Ascending aorta (tissue), 2 donors: ENCODE data around the gene TBX4. TPM values are rescaled to one million over a fixed set of nuclear protein-coding genes. Genes with fewer than 3 reads are reported as not detected.
"Not testable (repeated sequence)": the region's sequence is repeated elsewhere in the genome, so short reads cannot be mapped to it uniquely, and the experiment has no call there.

Experiments
- DNase-seq, 2 donors: peaks; one replicate each; pipeline ENCODE4 v3.0.0-alpha.2; 2019; ENCODE audit warnings: low spot score in 2 of 2
- H3K27ac ChIP-seq, 2 donors: fragments of 200-600 bp; sonication (generic); one replicate each; pipeline ENCODE4 v1.5.1; 2016 to 2017; ENCODE audit warnings: mild to moderate bottlenecking in 1 of 2
- H3K27me3 ChIP-seq: fragments of 200-600 bp; sonication (generic); one replicate; pipeline ENCODE4 v1.5.1; 2017
- H3K36me3 ChIP-seq, 2 donors: fragments of 200-600 bp; sonication (generic); one replicate each; pipeline ENCODE4 v1.5.1; 2016
- H3K4me1 ChIP-seq, 2 donors: fragments of 200-600 bp; sonication (generic); one replicate each; pipeline ENCODE4 v1.5.1; 2016 to 2017; ENCODE audit warnings: mild to moderate bottlenecking in 1 of 2
- H3K4me3 ChIP-seq, 2 donors: fragments of 200-600 bp; sonication (generic); one replicate each; pipeline ENCODE4 v1.5.1; 2016 to 2017; ENCODE audit warnings: mild to moderate bottlenecking in 1 of 2
- H3K9me3 ChIP-seq, 2 donors: fragments of 200-600 bp; sonication (generic); one replicate each; pipeline ENCODE4 v1.5.1; 2016
- intact Hi-C: fragments of 100-400 bp; cut with DNase I; formaldehyde crosslinking; loops from one replicate; pipeline ENCODE4 v1.15.1; 2023
- total RNA-seq: library from RNA; depleted of rRNA; stranded (reverse); fragments of >200 nt; gene quantifications from one replicate; pipeline ENCODE4 v1.1.0, GENCODE V29; 2016
- TF ChIP-seq, protein P1 (sequence below), 3 experiments: fragments of 200-600 bp in 2 of 3; fragments of 450-650 bp in 1 of 3; sonication (generic) in 2 of 3; IDR thresholded peaks; one replicate each; pipeline ENCODE4 v1.5.1; 2016 to 2019; ENCODE audit warnings: antibody characterized with exemption in 3 of 3, mild to moderate bottlenecking in 1 of 3, moderate library complexity in 1 of 3

TBX4 gene
- total RNA-seq, 1 donor from 2014 or later, result not detected

DNA sequence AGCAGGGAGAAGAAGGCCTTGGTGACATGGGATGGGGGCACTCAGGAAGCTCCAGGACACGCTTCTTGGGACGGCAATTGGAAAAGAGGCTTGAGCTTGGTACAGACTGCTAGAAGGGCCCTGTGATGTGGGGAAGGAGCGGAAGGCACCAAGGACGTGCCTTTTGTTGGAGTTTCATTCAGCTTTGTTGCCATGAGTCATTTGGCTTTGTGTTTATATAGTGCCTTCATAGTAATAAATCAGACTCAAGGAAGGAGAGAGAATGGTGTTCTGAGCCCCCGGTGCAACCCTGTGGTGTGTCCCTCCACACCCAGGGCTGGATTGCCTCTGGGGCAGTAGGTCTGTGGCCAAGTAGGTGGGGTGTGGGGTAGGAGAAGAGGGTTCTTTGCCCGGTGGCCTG lies 7.4 kb upstream of the TBX4 start:
- Histone ChIP-seq H3K9me3 (no peaks in the 10 kb centered on the region), H3K4me3 (no peak overlapping the region), H3K27me3 (no peaks in the 10 kb centered on the region), H3K4me1 (no peaks in the 10 kb centered on the region), H3K36me3 (no peaks in the 10 kb centered on the region), H3K27ac (no peak overlapping the region)
- TF ChIP-seq, protein P1, sequence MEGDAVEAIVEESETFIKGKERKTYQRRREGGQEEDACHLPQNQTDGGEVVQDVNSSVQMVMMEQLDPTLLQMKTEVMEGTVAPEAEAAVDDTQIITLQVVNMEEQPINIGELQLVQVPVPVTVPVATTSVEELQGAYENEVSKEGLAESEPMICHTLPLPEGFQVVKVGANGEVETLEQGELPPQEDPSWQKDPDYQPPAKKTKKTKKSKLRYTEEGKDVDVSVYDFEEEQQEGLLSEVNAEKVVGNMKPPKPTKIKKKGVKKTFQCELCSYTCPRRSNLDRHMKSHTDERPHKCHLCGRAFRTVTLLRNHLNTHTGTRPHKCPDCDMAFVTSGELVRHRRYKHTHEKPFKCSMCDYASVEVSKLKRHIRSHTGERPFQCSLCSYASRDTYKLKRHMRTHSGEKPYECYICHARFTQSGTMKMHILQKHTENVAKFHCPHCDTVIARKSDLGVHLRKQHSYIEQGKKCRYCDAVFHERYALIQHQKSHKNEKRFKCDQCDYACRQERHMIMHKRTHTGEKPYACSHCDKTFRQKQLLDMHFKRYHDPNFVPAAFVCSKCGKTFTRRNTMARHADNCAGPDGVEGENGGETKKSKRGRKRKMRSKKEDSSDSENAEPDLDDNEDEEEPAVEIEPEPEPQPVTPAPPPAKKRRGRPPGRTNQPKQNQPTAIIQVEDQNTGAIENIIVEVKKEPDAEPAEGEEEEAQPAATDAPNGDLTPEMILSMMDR (IDR thresholded peaks at IDR 0.05), result no peak
- DNase-seq, result no peak
- intact Hi-C loops, result loop anchor here (5.0 kb wide), 1 partner anchor 47 kb away; no protein-coding TSS in a partner anchor

DNA sequence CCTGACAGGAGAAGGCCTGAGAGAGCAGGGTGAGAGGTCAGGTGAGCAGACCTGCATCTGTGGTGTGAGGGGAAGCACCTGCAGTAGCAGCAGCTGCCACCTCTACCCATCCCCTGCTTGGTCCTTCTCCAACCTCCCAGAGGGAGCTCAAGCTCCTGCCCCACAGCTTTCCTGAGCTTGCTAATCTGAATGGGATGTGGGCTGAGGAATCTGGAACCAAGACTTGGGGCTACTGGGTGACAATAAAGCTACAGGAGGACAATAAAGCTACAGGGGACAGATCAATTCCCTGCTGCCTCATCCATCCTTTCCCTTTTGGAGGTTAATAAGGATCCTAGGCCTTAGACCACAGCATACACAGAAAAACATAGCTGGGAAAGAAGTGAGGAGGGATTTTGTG lies 4.9 kb upstream of the TBX4 start:
- intact Hi-C loops, result loop anchor here (5.0 kb wide), 1 partner anchor 45 kb away; no protein-coding TSS in a partner anchor
- Histone ChIP-seq H3K4me1 (peaks cover 5 to 8% of the 10 kb centered on the region in 2 donors), H3K27me3 (peaks cover 12% of the 10 kb centered on the region), H3K27ac (no peak overlapping the region), H3K9me3 (no peaks in the 10 kb centered on the region), H3K36me3 (no peaks in the 10 kb centered on the region), H3K4me3 (no peak overlapping the region)
- TF ChIP-seq, protein P1 (IDR thresholded peaks at IDR 0.05), result no peak
- DNase-seq, result no peak

GRCh38 chr17:61448042-61448441 lies 4.2 kb upstream of the TBX4 start:
- no peak for DNase-seq
- TF ChIP-seq, protein P1 (IDR thresholded peaks at IDR 0.05), result no peak
- Histone ChIP-seq H3K27me3 (peaks cover 19% of the 10 kb centered on the region), H3K9me3 (no peaks in the 10 kb centered on the region), H3K36me3 (no peaks in the 10 kb centered on the region), H3K4me1 (peaks cover 5 to 12% of the 10 kb centered on the region in 2 donors), H3K4me3 (no peak overlapping the region), H3K27ac (no peak overlapping the region)
- intact Hi-C loops, result loop anchor here (5.0 kb wide), 1 partner anchor 44 kb away; no protein-coding TSS in a partner anchor

DNA sequence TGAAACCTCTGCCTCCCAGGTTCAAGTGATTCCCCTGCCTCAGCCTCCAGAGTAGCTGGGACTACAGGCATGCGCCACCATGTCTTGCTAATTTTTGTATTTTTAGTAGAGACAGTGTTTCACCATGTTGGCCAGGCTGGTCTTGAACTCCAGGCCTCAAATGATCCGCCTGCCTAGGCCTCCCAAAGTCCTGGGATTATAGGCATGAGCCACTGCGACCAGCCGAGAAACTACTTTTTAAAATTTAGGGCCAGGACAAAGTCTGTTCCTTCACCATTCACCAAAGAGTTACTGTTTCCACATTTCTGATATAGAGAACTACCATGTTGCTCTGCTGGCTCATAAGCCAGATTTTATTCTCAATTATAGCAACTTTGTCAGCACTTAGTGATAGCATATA lies 3.1 kb upstream of the TBX4 start:
- H3K27ac ChIP-seq, result not testable (repeated sequence)
- intact Hi-C loops, result loop anchor here (5.0 kb wide), 1 partner anchor 43 kb away; no protein-coding TSS in a partner anchor

DNA sequence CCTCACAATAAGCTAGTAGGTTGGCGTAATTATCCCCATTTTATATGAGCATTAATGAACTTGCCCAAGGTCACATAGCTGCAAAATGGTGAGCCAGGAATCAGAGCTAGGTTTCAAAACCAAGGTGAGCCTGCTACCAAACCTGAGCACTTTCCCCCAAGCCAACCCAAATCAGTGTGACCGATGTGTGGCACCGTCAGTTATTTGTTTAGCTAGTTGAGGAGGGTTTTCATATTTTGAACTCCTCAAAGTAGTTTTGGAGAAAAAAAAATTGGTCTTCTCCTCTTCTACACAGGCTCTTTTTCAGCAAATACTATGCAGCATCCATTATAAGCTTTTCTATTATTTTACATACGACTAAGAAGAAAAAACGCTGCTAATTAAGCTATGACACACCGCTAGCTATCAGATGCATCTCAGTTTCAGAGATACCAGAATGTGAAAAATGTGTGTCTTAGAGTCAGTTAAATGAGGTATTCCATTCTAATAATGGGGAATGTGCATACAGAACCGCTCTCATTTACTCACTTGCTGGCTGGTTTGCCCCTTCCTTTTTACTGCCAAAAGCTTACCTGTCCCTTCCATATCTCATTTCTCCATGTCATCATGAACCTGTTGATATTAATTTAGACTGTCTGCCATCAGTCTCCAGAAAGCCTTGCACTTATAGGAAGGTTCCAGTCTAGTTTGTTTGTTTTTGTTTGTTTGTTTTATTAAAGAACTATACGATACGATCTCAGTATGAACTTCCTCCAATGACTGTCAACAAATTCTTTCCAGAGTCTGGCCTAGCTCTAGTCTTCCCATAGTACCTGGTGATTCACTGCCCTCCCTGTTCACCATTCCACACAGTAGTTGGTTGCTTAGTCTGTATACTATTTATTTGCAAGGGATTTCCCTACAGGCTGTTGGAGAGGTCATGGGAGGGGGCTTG lies 2.2 kb upstream of the TBX4 start:
- intact Hi-C loops, result loop anchor here (5.0 kb wide), 1 partner anchor 42 kb away; no protein-coding TSS in a partner anchor
- Histone ChIP-seq H3K9me3 (no peaks in the 10 kb centered on the region), H3K27ac (no peak overlapping the region), H3K27me3 (peaks cover 27% of the 10 kb centered on the region), H3K36me3 (no peaks in the 10 kb centered on the region), H3K4me1 (peaks cover 5 to 14% of the 10 kb centered on the region in 2 donors), H3K4me3 (no peak overlapping the region)
- TF ChIP-seq, protein P1 (IDR thresholded peaks at IDR 0.05), result no peak
- no peak for DNase-seq

More for the DNA sequence above, 3.1 kb upstream of the TBX4 start:
- H3K4me3 ChIP-seq, DNase-seq, H3K36me3 ChIP-seq, H3K9me3 ChIP-seq: not testable (repeated sequence)
- peaks cover 5 to 12% of the 10 kb centered on the region in 2 donors for H3K4me1 ChIP-seq
- peaks cover 19% of the 10 kb centered on the region for H3K27me3 ChIP-seq
